ENCODE results near the gene NNT.

DNA sequence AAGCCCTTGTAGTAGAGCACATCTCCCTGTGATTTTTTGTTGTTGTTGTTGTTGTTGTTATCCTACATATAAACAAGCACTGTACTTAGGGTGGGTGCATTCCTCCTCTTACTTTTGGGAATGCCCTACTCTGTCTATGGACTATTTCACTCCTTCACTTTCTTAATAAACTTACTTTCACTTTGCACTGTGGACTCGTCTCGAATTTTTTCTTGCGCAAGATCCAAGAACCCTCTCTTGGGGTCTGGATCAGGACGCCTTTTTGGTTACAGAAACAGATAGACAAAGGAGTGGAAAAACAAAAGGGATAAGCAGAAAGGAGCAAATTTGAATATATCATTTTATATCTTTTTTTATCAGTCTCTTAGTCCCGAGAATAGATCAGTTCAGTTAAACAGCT, 31.7 kb upstream of the NNT start:
- TF ChIP-seq ZFP1 (CRISPR knock-in tag; IDR thresholded peaks at IDR 0.05), result no peak
- no peak for TF ChIP-seq ZNF460 (CRISPR knock-in tag; IDR thresholded peaks at IDR 0.05; ENCODE audit: borderline replicate concordance)
- no peak for TF ChIP-seq EZH2 (conservative IDR thresholded peaks at IDR 0.05; ENCODE audit: low read depth, low read length)
- no peak for TF ChIP-seq ZSCAN30 (CRISPR knock-in tag; IDR thresholded peaks at IDR 0.05)
- TF ChIP-seq, protein P1, sequence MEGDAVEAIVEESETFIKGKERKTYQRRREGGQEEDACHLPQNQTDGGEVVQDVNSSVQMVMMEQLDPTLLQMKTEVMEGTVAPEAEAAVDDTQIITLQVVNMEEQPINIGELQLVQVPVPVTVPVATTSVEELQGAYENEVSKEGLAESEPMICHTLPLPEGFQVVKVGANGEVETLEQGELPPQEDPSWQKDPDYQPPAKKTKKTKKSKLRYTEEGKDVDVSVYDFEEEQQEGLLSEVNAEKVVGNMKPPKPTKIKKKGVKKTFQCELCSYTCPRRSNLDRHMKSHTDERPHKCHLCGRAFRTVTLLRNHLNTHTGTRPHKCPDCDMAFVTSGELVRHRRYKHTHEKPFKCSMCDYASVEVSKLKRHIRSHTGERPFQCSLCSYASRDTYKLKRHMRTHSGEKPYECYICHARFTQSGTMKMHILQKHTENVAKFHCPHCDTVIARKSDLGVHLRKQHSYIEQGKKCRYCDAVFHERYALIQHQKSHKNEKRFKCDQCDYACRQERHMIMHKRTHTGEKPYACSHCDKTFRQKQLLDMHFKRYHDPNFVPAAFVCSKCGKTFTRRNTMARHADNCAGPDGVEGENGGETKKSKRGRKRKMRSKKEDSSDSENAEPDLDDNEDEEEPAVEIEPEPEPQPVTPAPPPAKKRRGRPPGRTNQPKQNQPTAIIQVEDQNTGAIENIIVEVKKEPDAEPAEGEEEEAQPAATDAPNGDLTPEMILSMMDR (CRISPR knock-in tag; IDR thresholded peaks at IDR 0.05), result no peak
- TF ChIP-seq, protein P2, sequence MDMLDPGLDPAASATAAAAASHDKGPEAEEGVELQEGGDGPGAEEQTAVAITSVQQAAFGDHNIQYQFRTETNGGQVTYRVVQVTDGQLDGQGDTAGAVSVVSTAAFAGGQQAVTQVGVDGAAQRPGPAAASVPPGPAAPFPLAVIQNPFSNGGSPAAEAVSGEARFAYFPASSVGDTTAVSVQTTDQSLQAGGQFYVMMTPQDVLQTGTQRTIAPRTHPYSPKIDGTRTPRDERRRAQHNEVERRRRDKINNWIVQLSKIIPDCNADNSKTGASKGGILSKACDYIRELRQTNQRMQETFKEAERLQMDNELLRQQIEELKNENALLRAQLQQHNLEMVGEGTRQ (IDR thresholded peaks at IDR 0.05; ENCODE audit: low read depth, low read length), result no peak
- TF ChIP-seq, protein P2 (CRISPR knock-in tag; IDR thresholded peaks at IDR 0.05; ENCODE audit: borderline replicate concordance), result no peak
- TF ChIP-seq KLF16 (CRISPR knock-in tag; IDR thresholded peaks at IDR 0.05), result no peak
- no peak for TF ChIP-seq JUNB (CRISPR knock-in tag; IDR thresholded peaks at IDR 0.05; ENCODE audit: borderline replicate concordance)
- TF ChIP-seq HNRNPLL (IDR thresholded peaks at IDR 0.05; ENCODE audit: low read depth, low read length, poor library complexity, severe bottlenecking), result no peak
- no peak for TF ChIP-seq NCOA5 (CRISPR knock-in tag; IDR thresholded peaks at IDR 0.05)
- TF ChIP-seq RBAK (CRISPR knock-in tag; IDR thresholded peaks at IDR 0.05), result no peak

All from HepG2 (cell line).